Lung (tissue), 12 donors: Measurements from ENCODE around the gene P4HA3. TPM values are rescaled to one million over a fixed set of nuclear protein-coding genes. Genes with fewer than 3 reads are reported as not detected.

ENCODE experiments used
- ATAC-seq: fragments of 200-7000 bp; cut with Tn5 transposase; one replicate; pipeline ENCODE4 v1.9.1; 2020; ENCODE audit warnings: moderate number of reproducible peaks; ENCODE audit not compliant: insufficient read depth, low FRiP score
- DNase-seq, 3 donors: peaks; one replicate each; pipeline ENCODE4 v3.0.0-alpha.2; 2013 to 2017
- H3K27ac ChIP-seq, 2 donors: one replicate each; pipeline ENCODE4 v1.5.1; 2013; ENCODE audit warnings: mild to moderate bottlenecking in 2 of 2, moderate library complexity in 2 of 2, control low read depth in 1 of 2, inconsistent platforms in 1 of 2, low read depth in 1 of 2, low read length in 1 of 2
- H3K27me3 ChIP-seq, 3 donors: one replicate each; pipeline ENCODE4 v1.5.1; 2013; ENCODE audit warnings: low read length in 2 of 3; ENCODE audit not compliant: control insufficient read depth in 3 of 3, insufficient read depth in 3 of 3
- H3K36me3 ChIP-seq, 4 donors: one replicate each; pipeline ENCODE4 v1.5.1; 2013; ENCODE audit warnings: low read length in 4 of 4, mild to moderate bottlenecking in 1 of 4, moderate library complexity in 1 of 4; ENCODE audit not compliant: control insufficient read depth in 4 of 4, insufficient read depth in 4 of 4
- H3K4me1 ChIP-seq, 5 donors: one replicate each; pipeline ENCODE4 v1.5.1; 2013; ENCODE audit warnings: low read length in 5 of 5, mild to moderate bottlenecking in 2 of 5, moderate library complexity in 1 of 5; ENCODE audit not compliant: control insufficient read depth in 5 of 5, insufficient read depth in 5 of 5
- H3K4me3 ChIP-seq: one replicate; pipeline ENCODE4 v1.5.1; 2013; ENCODE audit warnings: mild to moderate bottlenecking, control low read depth, moderate library complexity
- H3K9ac ChIP-seq, 2 donors: one replicate each; pipeline ENCODE4 v1.5.1; 2013; ENCODE audit warnings: low read length in 2 of 2, control low read depth in 1 of 2; ENCODE audit not compliant: insufficient read depth in 1 of 2
- H3K9me3 ChIP-seq, 4 donors: one replicate each; pipeline ENCODE4 v1.5.1; 2013; ENCODE audit warnings: low read length in 3 of 4, mild to moderate bottlenecking in 1 of 4, moderate library complexity in 1 of 4; ENCODE audit not compliant: control insufficient read depth in 4 of 4, insufficient read depth in 3 of 4
- CTCF ChIP-seq: IDR thresholded peaks from 2 replicates; pipeline ENCODE4 v1.5.1; 2012; ENCODE audit warnings: mild to moderate bottlenecking; ENCODE audit errors: control extremely low read depth, extremely low read depth
- WGBS, 2 donors: extraction: QIAGEN DNeasy Blood & Tissue Kit; methylation state at CpG; one replicate each; pipeline ENCODE4 v1.1.7; 2013; 5-methylcytosine and 5-hydroxymethylcytosine counted together
- polyA plus RNA-seq, 2 donors: library from polyadenylated mRNA; stranded (reverse); fragments of 200-250 nt; gene quantifications; one replicate each; pipeline ENCODE4 v1.2.1, GENCODE V29; 2013
- total RNA-seq, 2 donors: library from RNA; depleted of rRNA in 1 of 2; stranded (reverse); fragments of >200 nt in 1 of 2; gene quantifications; one replicate each; pipeline ENCODE4 v1.2.1, GENCODE V29; 2014 to 2021
- donor health status: control.
- donor health status: control.
- donor health status: Bipolar disorder and iron deficiency.
- donor health status: healthy.
- donor health status: DM: yes; HTN: yes; CAD: no.

Gene P4HA3
- total and polyA plus RNA-seq, 4 donors = 0.40 to 3.3 (median 0.99) TPM

- WGBS, 2 donors = 21 to 45% methylated on average over 1 of the region's 1 CpG
- H3K27ac ChIP-seq = no peak overlapping the region
- no peak overlapping the region for H3K9ac ChIP-seq
- no peaks in the 10 kb centered on the region for H3K27me3 ChIP-seq
- no peak overlapping the region for H3K4me3 ChIP-seq
- DNase-seq (no peak), ATAC-seq (peak; percentile 34)
- no peak for TF ChIP-seq CTCF
- H3K36me3 ChIP-seq = no peaks in the 10 kb centered on the region
- H3K4me1 ChIP-seq = peaks cover 0 to 2% (median 0%) of the 10 kb centered on the region in 5 donors
- no peaks in the 10 kb centered on the region for H3K9me3 ChIP-seq
Observed at GRCh38 chr11:74288161-74288560, 23.3 kb downstream of the P4HA3 start.

DNA sequence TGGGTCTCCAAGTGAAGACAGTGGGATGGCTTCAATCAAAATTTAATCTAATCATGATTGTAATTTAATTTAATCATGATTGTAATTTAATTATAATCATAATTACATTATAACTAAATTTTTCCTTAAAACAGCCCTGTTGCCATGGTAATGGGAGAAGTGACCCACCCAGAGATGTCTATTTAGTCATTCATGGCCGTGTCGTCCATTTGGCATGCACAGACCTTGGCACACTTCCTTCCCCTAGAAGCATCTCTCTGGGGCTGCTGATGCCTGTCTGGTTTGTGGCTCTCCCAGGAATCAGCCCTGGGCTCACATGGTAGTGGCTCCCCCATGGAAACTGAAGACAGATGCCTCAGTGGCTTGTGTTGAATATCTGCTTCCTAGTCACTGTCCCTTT, 27.0 kb downstream of the P4HA3 start:
- no peak for ATAC-seq
- Histone ChIP-seq H3K36me3 (no peaks in the 10 kb centered on the region), H3K9ac (no peak overlapping the region), H3K4me1 (peaks cover 0 to 5% (median 0%) of the 10 kb centered on the region in 5 donors), H3K27ac (no peak overlapping the region), H3K4me3 (no peak overlapping the region), H3K27me3 (no peaks in the 10 kb centered on the region), H3K9me3 (no peaks in the 10 kb centered on the region)
- 78 to 84% methylated on average over 2 of the region's 2 CpGs for WGBS, 2 donors
- no peak for TF ChIP-seq CTCF
- no peak for DNase-seq

DNA sequence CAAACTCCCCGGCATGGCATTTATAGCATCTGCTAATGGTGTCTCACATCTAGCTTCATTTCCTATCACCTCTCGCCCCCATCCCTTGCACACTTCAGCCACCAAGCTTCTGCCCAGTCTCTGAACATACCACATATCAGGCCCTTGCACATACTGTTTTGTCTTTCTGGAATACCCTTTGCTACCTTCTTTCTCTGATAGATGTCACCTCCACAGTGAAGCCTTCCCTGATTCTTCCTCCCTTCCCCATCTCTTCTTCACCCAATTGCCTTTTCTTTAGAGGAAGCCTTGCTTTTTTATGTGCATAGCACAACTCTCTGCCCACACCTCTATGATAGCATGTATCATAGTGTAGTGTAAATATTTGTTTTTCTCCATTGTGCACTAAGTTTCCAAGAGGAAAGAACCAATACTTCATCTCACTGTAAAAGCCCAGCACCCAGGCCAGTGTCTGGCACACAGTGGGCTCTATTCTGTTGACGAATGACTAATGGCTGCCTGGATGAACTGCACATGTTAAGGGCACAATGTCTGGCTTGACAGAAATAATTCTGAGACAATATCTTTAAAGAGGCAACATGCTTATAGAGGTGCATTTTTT, 27.8 kb downstream of the P4HA3 start:
- Histone ChIP-seq H3K9me3 (no peaks in the 10 kb centered on the region), H3K27me3 (no peaks in the 10 kb centered on the region), H3K4me1 (peaks cover 0 to 5% (median 0%) of the 10 kb centered on the region in 5 donors), H3K4me3 (no peak overlapping the region), H3K36me3 (no peaks in the 10 kb centered on the region), H3K9ac (no peak overlapping the region), H3K27ac (no peak overlapping the region)
- no peak for TF ChIP-seq CTCF
- no peak for DNase-seq
- WGBS, 2 donors = 75 to 88% methylated on average over 3 of the region's 3 CpGs
- no peak for ATAC-seq

DNA sequence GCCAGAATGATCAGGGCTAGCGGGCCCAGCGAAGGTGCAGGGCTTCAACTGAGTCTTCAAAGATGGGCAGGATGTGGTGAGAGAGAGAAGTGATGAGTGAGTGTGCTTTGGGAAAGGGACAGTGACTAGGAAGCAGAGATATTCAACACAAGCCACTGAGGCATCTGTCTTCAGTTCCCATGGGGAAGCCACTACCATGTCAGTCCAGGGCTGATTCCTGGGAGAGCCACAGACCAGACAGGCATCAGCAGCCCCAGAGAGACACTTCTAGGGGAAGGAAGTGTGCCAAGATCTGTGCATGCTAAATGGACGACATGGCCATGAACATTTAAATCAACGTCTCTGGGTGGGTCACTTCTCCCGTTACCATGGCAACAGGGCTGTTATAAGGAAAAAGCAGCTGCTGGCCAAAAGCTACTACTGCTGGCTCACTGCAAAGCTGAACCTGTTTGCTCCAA, 28.5 kb downstream of the P4HA3 start:
- TF ChIP-seq CTCF = no peak
- DNase-seq = peak in 2 of 3 donors; percentile 45 to 48
- H3K27ac ChIP-seq = no peak overlapping the region
- H3K27me3 ChIP-seq = no peaks in the 10 kb centered on the region
- 62 to 72% methylated on average over 5 of the region's 5 CpGs for WGBS, 2 donors
- no peak for ATAC-seq
- H3K4me3 ChIP-seq = no peak overlapping the region
- H3K9me3 ChIP-seq = no peaks in the 10 kb centered on the region
- H3K4me1 ChIP-seq = peaks cover 0 to 5% (median 0%) of the 10 kb centered on the region in 5 donors
- no peak overlapping the region for H3K9ac ChIP-seq
- no peaks in the 10 kb centered on the region for H3K36me3 ChIP-seq
